Panc1 (cell line): Measurements from ENCODE around the gene MYADM. TPM values are rescaled to one million over a fixed set of nuclear protein-coding genes. Genes with fewer than 3 reads are reported as not detected.
A peak's percentile ranks its signal among the peaks of the same experiment; 100 is the strongest.

Experiments used
- ATAC-seq: fragments of 200-7000 bp; cut with Tn5 transposase; 2 replicates; pipeline ENCODE4 v1.9.1; 2020; ENCODE audit warnings: mild to moderate bottlenecking, moderate library complexity
- BruUV-seq: library from RNA; stranded (reverse); fragments of 400-500 nt; replicated peaks from 2 replicates; lab custom pipeline; 2021; lab: Mats Ljungman, UMichigan
- CTCF ChIA-PET: fragments of 300-600 bp; sonication (Branson Sonifier 250); formaldehyde crosslinking; loops from one replicate; lab custom pipeline; 2022; ENCODE audit warnings: antibody characterized with exemption; lab: Charles Lee
- POLR2A ChIA-PET: fragments of 300-600 bp; sonication (Branson Sonifier 250); formaldehyde crosslinking; loops from one replicate; lab custom pipeline; 2022; ENCODE audit warnings: antibody characterized with exemption; lab: Charles Lee
- DNase-seq: peaks from one replicate; pipeline ENCODE4 v3.0.0-alpha.2; 2010; ENCODE audit warnings: low read depth, low spot score
- H3K27ac ChIP-seq: 2 replicates; pipeline ENCODE4 v1.5.1; 2011; ENCODE audit warnings: mild to moderate bottlenecking, low read length, inconsistent platforms
- H3K27me3 ChIP-seq: fragments of 200-500 bp; sonication (Bioruptor generic); 2 replicates; pipeline ENCODE4 v1.6.0; 2014; ENCODE audit warnings: low read length, inconsistent platforms; ENCODE audit not compliant: control insufficient read depth, insufficient read depth
- H3K36me3 ChIP-seq: fragments of 200-500 bp; sonication (Bioruptor generic); 2 replicates; pipeline ENCODE4 v1.5.1; 2014; ENCODE audit warnings: inconsistent platforms, mild to moderate bottlenecking, low read length, moderate library complexity; ENCODE audit not compliant: control insufficient read depth, insufficient read depth
- H3K4me1 ChIP-seq: 2 replicates; pipeline ENCODE4 v1.5.1; 2011; ENCODE audit warnings: inconsistent platforms, mild to moderate bottlenecking, low read length, moderate library complexity; ENCODE audit not compliant: control insufficient read depth, insufficient read depth
- H3K4me3 ChIP-seq, 2 experiments: 2 replicates each; pipeline ENCODE4 v1.5.1; 2011 to 2012; ENCODE audit warnings: low read depth in 2 of 2, low read length in 2 of 2, mild to moderate bottlenecking in 2 of 2, inconsistent platforms in 1 of 2, moderate library complexity in 1 of 2
- H3K9me3 ChIP-seq: fragments of 200-500 bp; sonication (Bioruptor generic); 2 replicates; pipeline ENCODE4 v1.5.1; 2014; ENCODE audit warnings: low read depth, mild to moderate bottlenecking, inconsistent platforms, low read length, moderate library complexity; ENCODE audit not compliant: control insufficient read depth, insufficient read depth
- CTCF ChIP-seq: fragments of 450-650 bp; IDR thresholded peaks from 2 replicates; pipeline ENCODE4 v1.5.1; 2017; ENCODE audit warnings: mild to moderate bottlenecking
- POLR2AphosphoS5 ChIP-seq: IDR thresholded peaks from 2 replicates; pipeline ENCODE4 v1.6.1; 2012; ENCODE audit warnings: mild to moderate bottlenecking, low read depth, low read length, moderate library complexity
- REST ChIP-seq, 2 experiments: IDR thresholded peaks; 2 replicates each; pipeline ENCODE4 v1.6.1; 2011 to 2012; ENCODE audit warnings: low read depth in 2 of 2, control low read depth in 1 of 2, low read length in 1 of 2, mild to moderate bottlenecking in 1 of 2, moderate library complexity in 1 of 2; ENCODE audit not compliant: insufficient read depth in 1 of 2
- SIN3A ChIP-seq: IDR thresholded peaks from 2 replicates; pipeline ENCODE4 v1.6.1; 2012; ENCODE audit warnings: low read depth, mild to moderate bottlenecking, low read length, moderate library complexity, borderline replicate concordance; ENCODE audit not compliant: insufficient read depth
- TCF7L2 ChIP-seq: IDR thresholded peaks from 2 replicates; pipeline ENCODE4 v1.6.1; 2011; ENCODE audit warnings: mild to moderate bottlenecking, low read depth, low read length, inconsistent platforms
- in situ Hi-C: cut with HindIII; loops from 2 replicates; pipeline ENCODE4 v1.10.0; 2016; ENCODE audit warnings: low sequenced_read_pairs, low pct_unique_long_range_greater_than_20kb
- intact Hi-C: fragments of 100-400 bp; cut with micrococcal nuclease; formaldehyde crosslinking; loops from one replicate; pipeline ENCODE4 v1.10.0; 2022; ENCODE audit not compliant: unreplicated experiment
- total RNA-seq: library from RNA; stranded (reverse); gene quantifications from one replicate; pipeline ENCODE4 v1.2.1, GENCODE V29; 2021; ENCODE audit not compliant: unreplicated experiment

The MYADM gene
- total RNA-seq, 1 experiment from 2014 or later: 469 TPM

- TF ChIP-seq SIN3A: no peak
- TF ChIP-seq CTCF: no peak
- ATAC-seq: peak; percentile 42
- Histone ChIP-seq H3K4me1 (peaks cover 12% of the 10 kb centered on the region), H3K27me3 (no peaks in the 10 kb centered on the region), H3K4me3 (peak overlapping the region in 1 of 2 experiments; percentile 42; a peak in 2 of 4 replicates), H3K9me3 (no peaks in the 10 kb centered on the region), H3K27ac (no peak overlapping the region), H3K36me3 (no peaks in the 10 kb centered on the region)
- in situ Hi-C loops: no loop called here
- BruUV-seq: no TSS peak
- intact Hi-C loops: no loop called here
- DNase-seq: no peak
- ChIA-PET CTCF (no interaction called here), POLR2A (no interaction called here)
Measured at GRCh38 chr19:53898166-53898565, 30.5 kb downstream of the MYADM start.

DNA sequence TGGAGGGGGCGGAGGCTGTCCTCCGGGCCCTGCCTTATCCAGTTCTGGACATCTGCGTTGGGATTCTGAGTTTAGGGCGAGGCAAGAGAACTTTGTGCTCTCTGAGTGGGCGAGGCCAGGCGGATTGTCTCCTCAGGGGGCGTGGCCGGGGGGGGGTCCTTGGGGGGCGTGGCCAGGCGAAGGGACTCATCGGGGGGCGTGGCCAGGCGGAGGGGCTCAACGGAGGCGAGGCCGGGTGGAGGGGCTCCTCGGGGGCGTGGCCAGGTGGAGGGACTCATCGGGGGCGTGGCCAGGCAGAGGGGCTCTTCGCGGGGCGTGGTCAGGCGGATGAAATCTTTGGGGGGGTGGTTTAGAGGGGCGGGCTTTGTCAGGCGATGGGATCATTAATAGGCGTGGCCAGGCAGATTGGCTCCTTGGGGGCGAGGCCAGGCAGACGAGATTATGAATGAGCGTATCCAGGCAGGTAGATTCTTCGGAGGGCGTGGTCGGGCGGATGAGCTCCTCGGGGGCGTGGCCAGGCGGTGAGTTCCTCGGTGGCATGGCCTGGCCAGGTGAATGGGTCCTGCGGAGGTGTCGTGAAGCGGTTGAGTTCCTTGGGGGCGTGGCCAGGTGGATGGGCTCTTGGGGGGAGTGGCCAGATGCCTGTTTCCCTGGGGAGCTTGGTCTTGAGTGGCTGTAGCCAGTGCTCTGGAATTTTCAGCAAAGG is 31.1 kb downstream of the MYADM start:
- peak; percentile 67 for ATAC-seq
- BruUV-seq: no TSS peak
- Histone ChIP-seq H3K36me3 (no peaks in the 10 kb centered on the region), H3K27me3 (no peaks in the 10 kb centered on the region), H3K4me3 (peak overlapping the region; percentile 21 to 42), H3K27ac (no peak overlapping the region), H3K4me1 (peaks cover 12% of the 10 kb centered on the region), H3K9me3 (no peaks in the 10 kb centered on the region)
- in situ Hi-C loops: no loop called here
- CTCF ChIA-PET: no interaction called here
- intact Hi-C loops: no loop called here
- TF ChIP-seq TCF7L2 (no peak), REST (IDR thresholded peaks at IDR 0.05; ENCODE audit: insufficient read depth in 1 of 2, low read depth in 2 of 2, low read length in 1 of 2) (no peak), POLR2AphosphoS5 (no peak), CTCF (no peak), SIN3A (no peak)
- POLR2A ChIA-PET: interaction anchor here (0.7 kb wide), 1 partner anchor 46 kb away, joined by 4 read pairs; no protein-coding TSS in a partner anchor
- DNase-seq: no peak
